ENCODE measurements around the gene MCAM. TPM values are rescaled to one million over a fixed set of nuclear protein-coding genes. Genes with fewer than 3 reads are reported as not detected.

MCAM gene
- polyA plus RNA-seq = not detected

- no peaks in the 10 kb centered on the region for H3K9me3 Mint-ChIP-seq
- H3K27me3 Mint-ChIP-seq (ENCODE audit: low read depth in 3 of 3) = peaks cover 2 to 10% (median 3%) of the 10 kb centered on the region in 3 donors
- no peak for DNase-seq
- H3K4me1 Mint-ChIP-seq = peaks cover 7 to 22% of the 10 kb centered on the region in 2 donors
- H3K27ac Mint-ChIP-seq = no peak within 1 kb of the TSS
- H3K4me3 Mint-ChIP-seq = peak within 1 kb of the TSS in 1 of 5 donors; percentile 15
- no peaks in the 10 kb centered on the region for H3K36me3 Mint-ChIP-seq
These were observed at the start of gene MCAM for GRCh38 chr11:119316729-119317591. Gene MCAM (minus strand): TSS chr11:119317130. CDS start chr11:119317101, 29 bp downstream.

GRCh38 chr11:119365071-119365591 is 48.2 kb upstream of the MCAM start:
- peaks cover 6 to 12% of the 10 kb centered on the region in 2 donors for H3K4me1 Mint-ChIP-seq
- no peak overlapping the region for H3K27ac Mint-ChIP-seq
- H3K27me3 Mint-ChIP-seq (ENCODE audit: low read depth in 3 of 3) = peaks cover 15 to 31% (median 16%) of the 10 kb centered on the region in 3 donors
- DNase-seq = no peak
- no peaks in the 10 kb centered on the region for H3K9me3 Mint-ChIP-seq
- peak overlapping the region in 3 of 5 donors; percentile 80 to 88 (median 87) for H3K4me3 Mint-ChIP-seq
- no peaks in the 10 kb centered on the region for H3K36me3 Mint-ChIP-seq

GRCh38 chr11:119363851-119364590 is 47.1 kb upstream of the MCAM start:
- H3K36me3 Mint-ChIP-seq = no peaks in the 10 kb centered on the region
- peaks cover 16 to 30% (median 18%) of the 10 kb centered on the region in 3 donors for H3K27me3 Mint-ChIP-seq (ENCODE audit: low read depth in 3 of 3)
- DNase-seq = peak; percentile 46 to 60 (median 58)
- H3K4me1 Mint-ChIP-seq = peaks cover 6 to 12% of the 10 kb centered on the region in 2 donors
- H3K4me3 Mint-ChIP-seq = peak overlapping the region; percentile 80 to 88 (median 84)
- no peak overlapping the region for H3K27ac Mint-ChIP-seq
- no peaks in the 10 kb centered on the region for H3K9me3 Mint-ChIP-seq

GRCh38 chr11:119363081-119363850 is 46.3 kb upstream of the MCAM start:
- Mint-ChIP-seq H3K9me3 (no peaks in the 10 kb centered on the region), H3K4me1 (peaks cover 6 to 12% of the 10 kb centered on the region in 2 donors), H3K4me3 (peak overlapping the region; percentile 21 to 60 (median 54)), H3K27ac (no peak overlapping the region), H3K27me3 (ENCODE audit: low read depth in 3 of 3) (peaks cover 16 to 33% (median 20%) of the 10 kb centered on the region in 3 donors), H3K36me3 (no peaks in the 10 kb centered on the region)
- no peak for DNase-seq

- Mint-ChIP-seq H3K27ac (no peak overlapping the region), H3K36me3 (no peaks in the 10 kb centered on the region), H3K9me3 (no peaks in the 10 kb centered on the region), H3K4me3 (peak overlapping the region; percentile 21 to 60 (median 54)), H3K27me3 (ENCODE audit: low read depth in 3 of 3) (peaks cover 18 to 38% (median 22%) of the 10 kb centered on the region in 3 donors), H3K4me1 (peaks cover 6 to 12% of the 10 kb centered on the region in 2 donors)
- no peak for DNase-seq
These were observed 45.8 kb upstream of the MCAM start for GRCh38 chr11:119362741-119363080.

GRCh38 chr11:119361941-119362725 is 45.2 kb upstream of the MCAM start:
- peaks cover 6 to 12% of the 10 kb centered on the region in 2 donors for H3K4me1 Mint-ChIP-seq
- peaks cover 20 to 40% (median 22%) of the 10 kb centered on the region in 3 donors for H3K27me3 Mint-ChIP-seq (ENCODE audit: low read depth in 3 of 3)
- H3K27ac Mint-ChIP-seq = no peak overlapping the region
- H3K4me3 Mint-ChIP-seq = peak overlapping the region; percentile 21 to 60 (median 54)
- H3K36me3 Mint-ChIP-seq = no peaks in the 10 kb centered on the region
- DNase-seq = no peak
- no peaks in the 10 kb centered on the region for H3K9me3 Mint-ChIP-seq

- Mint-ChIP-seq H3K36me3 (no peaks in the 10 kb centered on the region), H3K27ac (no peak overlapping the region), H3K4me3 (no peak overlapping the region), H3K4me1 (peaks cover 8 to 18% of the 10 kb centered on the region in 2 donors), H3K27me3 (ENCODE audit: low read depth in 3 of 3) (peaks cover 17 to 35% (median 18%) of the 10 kb centered on the region in 3 donors), H3K9me3 (no peaks in the 10 kb centered on the region)
- no peak for DNase-seq
These were observed 44.3 kb upstream of the MCAM start for GRCh38 chr11:119361056-119361787.

GRCh38 chr11:119359365-119360214 is 42.7 kb upstream of the MCAM start:
- Mint-ChIP-seq H3K4me1 (peaks cover 10 to 20% of the 10 kb centered on the region in 2 donors), H3K4me3 (no peak overlapping the region), H3K36me3 (no peaks in the 10 kb centered on the region), H3K27ac (no peak overlapping the region), H3K27me3 (ENCODE audit: low read depth in 3 of 3) (peaks cover 15 to 27% (median 18%) of the 10 kb centered on the region in 3 donors), H3K9me3 (no peaks in the 10 kb centered on the region)
- no peak for DNase-seq

GRCh38 chr11:119357074-119357473 is 40.1 kb upstream of the MCAM start:
- peaks cover 10 to 20% (median 18%) of the 10 kb centered on the region in 3 donors for H3K27me3 Mint-ChIP-seq (ENCODE audit: low read depth in 3 of 3)
- no peak for DNase-seq
- no peak overlapping the region for H3K27ac Mint-ChIP-seq
- H3K4me1 Mint-ChIP-seq = peaks cover 5 to 10% of the 10 kb centered on the region in 2 donors
- peaks cover 0 to 3% (median 0%) of the 10 kb centered on the region in 3 donors for H3K36me3 Mint-ChIP-seq
- peak overlapping the region; percentile 53 to 66 (median 62) for H3K4me3 Mint-ChIP-seq
- no peaks in the 10 kb centered on the region for H3K9me3 Mint-ChIP-seq

GRCh38 chr11:119356349-119357031 is 39.6 kb upstream of the MCAM start:
- Mint-ChIP-seq H3K36me3 (peaks cover 0 to 3% (median 0%) of the 10 kb centered on the region in 3 donors), H3K27ac (peak overlapping the region in 4 of 6 donors; percentile 6 to 70 (median 63)), H3K4me3 (peak overlapping the region; percentile 82 to 94 (median 92)), H3K9me3 (no peaks in the 10 kb centered on the region), H3K27me3 (ENCODE audit: low read depth in 3 of 3) (peaks cover 10 to 18% (median 15%) of the 10 kb centered on the region in 3 donors), H3K4me1 (peaks cover 5 to 10% of the 10 kb centered on the region in 2 donors)
- peak; percentile 55 to 66 (median 62) for DNase-seq

Data from immature natural killer cell (primary cell).